ENCODE data around the gene REEP3.
"Not testable (repeated sequence)": the region's sequence is repeated elsewhere in the genome, so short reads cannot be mapped to it uniquely, and the experiment has no call there.

The REEP3 gene

DNA sequence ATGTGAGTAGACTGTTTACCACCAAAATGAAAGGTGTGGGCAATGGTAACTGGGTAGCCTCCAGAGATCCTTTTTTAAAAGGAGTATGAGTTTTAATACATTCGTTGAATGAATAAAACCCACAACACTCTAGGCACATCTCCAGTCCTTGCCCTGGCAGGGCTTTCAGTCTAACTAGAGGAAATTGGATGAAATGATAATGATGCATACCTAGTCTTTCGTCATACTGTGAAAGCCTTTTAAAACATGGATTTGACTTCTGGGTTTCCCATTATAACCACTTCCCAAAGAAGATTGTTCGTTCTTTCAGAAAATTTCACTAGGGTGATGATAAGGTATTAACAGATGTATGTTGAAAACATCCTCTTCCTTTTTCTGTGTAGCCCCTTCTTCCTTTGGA is 110.8 kb downstream of the REEP3 start:
- no peak for DNase-seq

DNA sequence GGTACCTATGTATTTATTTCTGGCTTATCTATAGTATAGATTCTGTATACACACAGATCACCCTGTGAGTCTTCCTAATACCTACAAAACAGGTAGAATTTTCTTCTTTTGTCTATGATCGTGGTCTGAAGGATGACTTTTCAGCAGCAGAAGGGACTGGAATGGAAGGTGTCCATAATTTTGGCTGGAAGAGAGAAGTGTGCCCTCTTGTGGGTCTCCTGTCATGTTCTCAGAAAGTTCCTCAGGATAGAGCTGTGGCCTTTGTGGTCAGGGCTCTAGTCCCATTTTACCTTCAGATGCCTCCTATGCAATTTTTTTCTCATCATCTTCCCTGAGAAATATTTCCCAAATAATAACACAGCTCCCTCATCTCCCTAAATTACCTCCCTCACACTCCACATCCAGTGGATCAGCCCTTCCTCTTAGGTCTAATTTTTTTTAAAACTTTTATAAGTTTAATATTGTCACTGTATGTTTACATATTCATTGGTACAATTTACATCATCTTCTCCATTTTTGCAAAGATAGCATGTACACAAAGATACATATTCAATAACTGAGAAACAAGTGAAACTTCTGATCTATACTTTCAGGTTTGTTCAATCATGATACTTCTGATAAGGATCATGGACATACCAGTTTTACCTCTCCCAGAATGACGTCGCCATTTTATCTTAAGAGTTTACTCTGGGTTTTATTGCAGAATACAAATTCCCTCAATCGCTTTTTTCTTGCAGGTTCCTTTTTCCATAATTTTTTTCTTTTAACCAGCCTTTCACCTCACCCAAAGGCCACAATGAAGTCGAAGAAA is 112.7 kb downstream of the REEP3 start:
- no peak for DNase-seq

DNA sequence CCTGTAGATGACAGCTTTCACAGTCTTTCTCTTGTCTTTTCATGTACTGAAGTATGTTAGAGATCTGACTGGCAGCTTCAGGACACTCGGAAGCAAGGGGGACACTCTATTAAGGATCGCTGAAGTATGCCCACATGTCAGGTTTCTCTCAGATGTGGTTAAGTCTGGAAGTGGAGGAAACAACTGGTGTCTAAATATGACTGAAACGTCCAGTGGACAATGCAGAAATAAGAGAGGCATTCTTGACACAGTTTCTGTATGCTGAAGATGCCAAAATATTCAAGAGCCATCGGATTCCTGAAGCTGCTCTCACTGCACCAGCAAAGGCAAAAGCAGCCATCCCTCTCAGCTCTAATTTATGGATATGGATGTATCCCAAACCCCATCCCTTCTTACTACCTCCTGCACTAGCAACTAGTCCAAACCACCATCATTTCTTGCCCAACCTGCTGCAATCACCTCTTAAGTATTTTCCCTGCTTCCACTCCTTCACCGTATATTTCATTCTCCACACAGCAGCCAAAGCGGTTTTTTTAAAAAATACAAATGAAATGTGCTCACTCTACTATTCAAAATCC is 113.4 kb downstream of the REEP3 start:
- DNase-seq, result no peak

DNA sequence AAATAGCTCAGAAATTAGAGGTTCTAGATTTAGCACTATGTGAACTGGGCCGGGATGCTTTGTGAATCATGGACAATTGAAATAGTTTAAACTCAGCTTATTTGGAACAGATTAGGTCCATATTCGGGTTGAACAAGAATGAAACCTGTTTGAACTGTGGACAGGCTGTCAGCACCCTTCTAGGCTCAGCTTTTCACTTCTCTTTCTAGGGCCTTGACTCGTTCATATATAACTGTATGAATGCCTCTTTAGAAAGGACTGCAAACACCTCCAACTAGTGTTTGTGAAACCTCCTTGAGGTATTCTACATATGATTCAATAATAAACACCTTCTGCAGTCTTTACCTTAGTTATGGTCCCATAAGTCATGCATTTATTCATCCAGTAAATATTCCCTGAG is 115.6 kb downstream of the REEP3 start:
- no peak for DNase-seq

DNA sequence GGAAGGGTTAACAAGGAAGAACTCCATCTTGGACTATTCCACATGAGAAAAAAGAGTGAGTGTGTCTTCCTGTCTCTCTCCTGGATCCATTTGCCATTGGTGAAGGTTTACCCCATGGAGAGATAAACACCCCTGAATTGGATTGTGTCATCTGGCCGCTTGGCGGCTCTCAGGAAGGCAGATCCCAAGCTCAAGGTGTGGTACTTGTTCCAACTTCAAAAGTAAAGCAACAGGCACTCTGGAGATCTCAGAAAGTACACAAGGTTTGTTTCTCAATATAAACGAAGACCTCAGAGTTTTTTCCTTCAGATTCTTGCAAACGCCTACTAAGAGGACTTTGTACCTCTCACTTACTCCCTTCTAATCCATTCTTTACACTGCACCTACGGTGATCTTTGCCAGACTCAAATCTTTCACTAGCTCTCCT is 116.7 kb downstream of the REEP3 start:
- no peak for DNase-seq

DNA sequence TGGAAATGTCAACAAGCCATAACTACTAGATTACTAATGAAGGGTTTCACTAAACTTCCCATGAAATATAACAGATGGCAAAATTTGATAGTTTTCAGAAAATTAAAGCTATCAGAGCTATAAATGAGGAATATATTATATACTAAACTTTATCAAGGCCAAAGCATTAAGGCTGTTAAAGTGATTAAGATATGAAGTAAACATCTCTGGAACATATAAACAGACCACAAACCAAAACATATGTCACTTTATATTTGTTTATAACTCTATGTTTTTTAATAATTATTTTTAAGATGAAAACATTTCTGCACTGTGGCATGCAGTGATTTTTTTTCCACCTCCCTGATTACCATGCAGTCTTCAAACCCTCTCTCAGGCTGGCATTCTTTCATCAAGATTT is 120.2 kb downstream of the REEP3 start:
- DNase-seq, result no peak

DNA sequence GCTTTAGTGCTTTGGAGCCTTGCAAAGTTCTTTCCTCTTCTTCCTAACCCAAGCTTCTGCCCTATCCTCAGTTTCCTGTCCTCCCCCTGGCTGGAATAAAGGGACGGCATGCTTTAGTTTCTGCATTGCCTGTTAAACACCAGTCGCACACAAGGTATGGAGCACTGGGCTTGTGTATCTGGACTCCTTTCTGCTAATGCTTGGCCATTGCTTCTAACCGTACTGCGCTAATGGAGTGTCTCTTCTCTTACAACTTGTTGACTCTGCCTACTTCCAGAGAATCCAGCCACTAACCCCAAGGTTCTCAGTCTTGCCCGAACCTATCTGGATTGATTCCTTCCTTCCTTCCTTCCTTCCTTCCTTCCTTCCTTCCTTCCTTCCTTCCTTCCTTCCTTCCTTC is 120.6 kb downstream of the REEP3 start:
- DNase-seq, result no peak

DNA sequence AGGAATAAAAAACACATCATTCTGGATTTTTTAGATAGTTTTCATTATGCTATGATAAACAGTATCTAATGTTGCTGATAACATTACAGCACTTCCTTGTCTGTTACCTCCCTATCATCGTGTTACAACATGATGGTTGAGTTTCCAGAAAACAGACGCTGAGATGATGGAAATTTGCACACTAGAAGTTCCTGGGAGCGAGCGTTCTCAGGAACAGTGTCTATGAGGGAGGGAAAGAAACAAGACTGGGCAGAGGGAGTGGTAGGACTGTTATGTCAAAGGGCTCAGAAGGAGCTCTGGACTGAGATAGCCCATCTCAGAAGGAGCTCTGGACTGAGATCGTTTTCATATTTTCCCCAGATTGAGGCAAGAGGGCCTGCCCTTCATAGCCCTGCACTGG is 121.6 kb downstream of the REEP3 start:
- no peak for DNase-seq

DNA sequence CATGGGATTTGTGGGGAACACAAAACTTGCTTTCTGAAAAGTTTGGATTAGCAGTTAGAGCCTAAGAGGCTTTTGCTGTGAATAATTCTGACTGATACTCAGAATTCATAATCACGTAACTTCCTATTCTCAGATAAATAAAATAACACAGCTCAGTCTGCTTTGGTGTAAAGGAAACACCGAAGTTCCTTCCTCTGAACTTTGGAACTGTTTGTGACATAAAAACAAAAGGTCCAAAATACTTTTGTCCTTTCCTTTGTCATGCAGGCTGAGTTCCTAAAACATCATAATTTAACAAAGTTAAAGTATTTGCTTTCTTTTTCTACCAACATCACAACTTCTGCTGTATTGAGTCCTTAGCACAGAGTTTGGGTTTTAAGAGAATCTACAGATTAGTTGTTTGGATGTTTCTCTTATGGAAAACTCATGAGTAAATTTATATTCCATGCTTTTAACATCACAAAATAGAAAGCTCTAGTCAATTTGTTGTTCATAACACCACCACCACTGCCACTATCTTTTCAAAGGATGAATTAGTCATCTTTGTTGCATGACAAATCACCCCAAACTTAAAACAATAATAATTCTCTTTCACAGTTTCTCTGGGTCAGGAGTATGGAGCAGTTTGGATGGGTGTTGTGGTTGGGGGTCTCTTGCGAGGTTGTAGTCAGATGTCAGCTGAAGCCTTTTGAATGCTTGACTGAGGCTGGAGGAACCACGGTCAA is 123.4 kb downstream of the REEP3 start:
- DNase-seq, result no peak

DNA sequence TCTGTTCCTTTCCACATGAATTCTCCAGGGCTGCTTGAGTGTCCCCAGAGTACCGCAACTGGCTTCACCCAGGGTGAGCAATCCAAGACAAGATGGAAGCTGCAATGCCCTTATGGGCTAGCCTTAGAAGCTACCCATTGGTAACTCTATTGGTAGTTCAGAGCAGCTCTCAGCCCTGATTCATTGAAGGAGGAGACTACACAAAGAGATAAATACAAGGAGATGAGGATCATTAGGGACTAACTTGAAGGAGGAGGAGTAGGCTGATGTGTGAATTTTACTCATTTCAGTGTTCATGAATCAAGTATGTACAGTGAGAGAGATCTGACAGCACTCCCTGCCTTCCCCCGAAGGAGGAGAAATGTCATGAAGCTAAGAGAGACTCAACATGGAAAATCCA is 124.0 kb downstream of the REEP3 start:
- DNase-seq, result no peak

DNA sequence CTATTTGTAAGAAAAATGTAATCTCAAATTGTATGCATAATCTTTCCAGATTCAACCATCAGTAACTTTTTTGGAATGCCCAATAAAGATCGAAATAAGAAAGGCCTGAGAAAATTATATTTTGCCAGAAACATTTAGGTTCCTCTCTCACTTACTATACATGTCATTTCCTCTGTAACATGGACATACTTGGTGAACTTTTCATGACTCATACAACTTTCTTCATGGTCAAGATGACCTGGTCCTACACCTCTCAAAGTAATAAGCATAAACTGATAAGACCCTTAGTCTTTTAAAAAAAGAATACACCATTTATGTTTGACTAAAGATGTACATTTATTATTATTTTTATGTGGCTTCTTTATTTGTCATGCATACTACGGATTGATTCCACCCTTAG is 125.3 kb downstream of the REEP3 start:
- no peak for DNase-seq

DNA sequence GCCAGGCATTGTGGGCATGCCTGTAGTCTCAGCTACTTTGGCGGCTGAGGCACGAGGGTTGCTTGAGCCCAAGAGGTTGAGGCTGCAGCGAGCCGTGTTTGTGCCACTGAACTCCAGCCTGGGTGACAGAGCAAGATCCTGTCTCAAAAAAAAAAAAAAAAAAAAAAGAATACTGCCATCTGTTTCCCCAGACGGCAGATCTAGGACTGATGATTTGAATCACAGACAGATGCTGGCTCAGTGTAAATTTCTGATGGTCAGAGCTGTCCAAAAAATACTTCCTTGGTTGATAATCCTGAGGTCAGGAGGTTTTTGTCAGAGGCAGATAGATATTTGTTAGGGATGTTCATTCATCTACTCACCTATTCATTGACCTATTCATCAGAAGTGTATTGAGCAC is 130.7 kb downstream of the REEP3 start:
- no peak for DNase-seq

DNA sequence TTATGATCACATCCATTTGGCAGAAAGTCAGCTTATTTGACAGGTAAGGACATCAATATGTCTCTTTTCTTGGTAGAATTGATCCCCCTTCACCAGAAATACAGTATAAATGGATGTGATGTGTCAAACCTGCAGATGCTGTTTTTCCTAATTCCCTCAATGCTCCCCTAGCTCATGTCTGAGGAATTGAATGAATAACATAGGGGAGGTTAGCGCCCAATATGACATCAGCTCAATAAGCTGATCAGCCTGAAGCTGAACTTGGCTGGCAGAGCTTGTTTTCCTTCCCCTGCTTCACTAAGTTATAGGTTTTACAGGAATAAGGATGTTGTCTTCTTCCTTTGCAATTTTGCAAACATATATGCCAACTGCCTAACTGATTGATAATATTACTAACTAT is 132.5 kb downstream of the REEP3 start:
- DNase-seq, result no peak

DNA sequence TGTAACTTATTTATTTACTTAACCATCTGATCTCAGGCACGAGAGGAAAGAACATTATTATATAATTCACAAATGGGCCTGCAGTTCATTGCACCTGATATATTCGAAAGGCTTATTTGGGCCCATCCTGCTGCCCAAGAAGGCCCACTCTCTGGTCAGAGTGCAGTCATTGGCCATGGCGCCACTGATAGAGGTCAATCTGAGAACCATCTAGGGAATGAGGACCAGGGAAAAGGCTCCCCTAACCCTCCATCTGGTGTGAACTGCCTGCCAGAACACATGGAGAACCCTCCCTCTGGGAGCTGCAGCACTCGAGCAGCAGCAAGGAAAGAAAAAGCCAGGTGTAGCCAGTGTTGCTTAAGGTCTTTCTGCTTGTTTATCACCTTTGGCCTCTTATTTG is 136.6 kb downstream of the REEP3 start:
- no peak for DNase-seq

DNA sequence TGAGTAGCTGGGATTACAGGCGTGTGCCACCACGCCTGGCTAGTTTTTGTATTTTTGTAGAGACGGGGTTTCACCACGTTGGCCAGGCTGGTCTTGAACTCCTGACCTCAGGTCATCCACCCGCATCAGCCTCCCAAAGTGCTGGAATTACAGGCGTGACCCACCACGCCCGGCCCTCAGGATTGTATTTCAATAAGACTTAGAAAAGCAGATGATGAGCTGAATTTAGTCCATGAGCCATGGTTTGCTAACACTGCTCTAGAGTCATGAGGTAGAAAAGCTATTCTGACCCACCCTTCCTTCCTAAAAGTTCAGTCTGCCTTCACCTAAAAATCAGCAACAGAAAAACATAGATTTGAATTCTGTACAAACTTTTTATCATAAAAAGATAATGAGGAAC is 139.7 kb downstream of the REEP3 start:
- not testable (repeated sequence) for DNase-seq

DNA sequence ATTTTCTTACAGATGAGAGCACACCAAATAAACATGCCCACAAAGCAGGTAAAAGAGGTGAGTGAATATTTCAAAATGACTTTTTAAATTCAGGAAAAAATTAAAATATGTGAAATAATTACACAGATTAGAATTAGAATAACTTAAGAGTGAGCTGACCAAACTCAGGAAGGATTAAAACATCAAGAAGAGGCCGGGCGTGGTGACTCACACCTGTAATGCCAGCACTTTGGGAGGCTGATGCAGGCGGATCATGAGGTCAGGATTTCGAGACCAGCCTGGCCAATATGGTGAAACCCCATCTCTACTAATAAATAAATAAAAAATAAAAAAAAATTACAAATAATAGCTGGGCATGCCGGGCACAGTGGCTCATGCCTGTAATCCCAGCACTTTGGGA is 140.1 kb downstream of the REEP3 start:
- no peak for DNase-seq

DNA sequence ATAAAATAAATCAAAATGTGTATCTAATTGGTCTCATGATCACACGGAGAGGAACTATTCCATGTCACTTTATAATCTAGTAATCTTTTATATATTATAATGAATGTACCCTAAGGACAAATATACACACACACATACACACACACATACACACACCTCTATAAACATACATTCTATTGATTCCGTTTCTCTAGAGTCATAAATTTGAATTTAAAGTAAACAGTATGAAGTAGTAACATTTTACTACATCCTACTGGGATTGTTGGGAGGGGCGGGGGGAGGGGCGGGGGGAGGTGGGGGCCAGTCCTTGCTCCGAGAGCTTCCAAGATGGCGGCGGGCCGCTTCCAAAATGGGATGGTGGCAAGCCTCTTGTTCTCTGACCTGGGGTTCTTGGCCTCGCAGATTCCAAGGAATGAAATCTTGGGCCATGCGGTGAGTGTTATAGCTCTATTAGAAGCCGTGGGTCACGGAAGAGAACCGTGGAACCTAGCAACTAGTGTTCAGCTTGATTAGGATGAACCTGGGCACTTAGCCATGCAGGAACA is 143.2 kb downstream of the REEP3 start:
- no peak for DNase-seq

DNA sequence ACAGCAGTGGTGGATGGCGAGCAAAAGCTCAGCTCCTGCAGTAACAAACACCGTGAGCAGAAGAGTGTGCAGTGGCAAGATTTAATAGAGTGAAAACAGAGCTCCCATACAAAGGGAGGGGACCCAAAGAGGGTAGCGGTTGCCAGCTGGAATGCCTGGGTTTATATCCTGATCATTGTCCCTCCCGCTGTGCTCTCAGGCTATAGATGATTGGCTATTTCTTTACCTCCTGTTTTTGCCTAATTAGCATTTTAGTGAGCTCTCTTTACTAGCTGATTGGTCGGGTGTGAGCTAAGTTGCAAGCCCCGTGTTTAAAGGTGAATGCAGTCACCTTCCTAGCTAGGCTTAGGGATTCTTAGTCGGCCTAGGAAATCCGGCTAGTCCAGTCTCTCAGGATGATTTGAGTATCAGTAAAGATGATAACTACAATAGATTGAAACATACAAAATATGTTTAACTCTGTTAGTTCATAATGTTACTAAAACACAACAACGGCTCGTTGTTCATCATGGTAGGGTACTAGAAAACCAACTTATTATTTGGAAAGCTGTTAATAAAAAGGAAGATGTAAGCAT is 143.9 kb downstream of the REEP3 start:
- DNase-seq, result not testable (repeated sequence)

DNA sequence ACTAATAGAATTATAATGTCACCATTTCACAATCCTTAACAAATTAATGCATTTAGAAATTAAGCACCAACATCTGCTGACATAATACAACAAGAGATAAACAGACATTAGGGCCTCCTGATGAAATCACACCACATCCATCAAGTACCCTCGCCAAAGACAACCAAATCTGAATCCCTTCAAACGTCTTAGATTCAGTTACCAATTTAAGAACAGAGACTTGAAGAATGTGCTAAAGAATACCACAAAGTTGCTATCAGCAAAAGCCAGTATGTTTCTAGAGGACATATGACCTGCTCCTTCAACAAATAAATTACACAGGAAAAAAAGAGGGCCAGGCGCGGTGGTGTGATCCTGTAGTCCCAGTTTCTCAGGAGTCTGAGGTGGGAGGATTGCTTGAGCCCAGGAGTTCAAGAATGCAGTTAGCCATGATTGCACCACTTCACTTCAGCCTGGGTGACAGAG is 144.5 kb downstream of the REEP3 start:
- peak; percentile 57 for DNase-seq

DNA sequence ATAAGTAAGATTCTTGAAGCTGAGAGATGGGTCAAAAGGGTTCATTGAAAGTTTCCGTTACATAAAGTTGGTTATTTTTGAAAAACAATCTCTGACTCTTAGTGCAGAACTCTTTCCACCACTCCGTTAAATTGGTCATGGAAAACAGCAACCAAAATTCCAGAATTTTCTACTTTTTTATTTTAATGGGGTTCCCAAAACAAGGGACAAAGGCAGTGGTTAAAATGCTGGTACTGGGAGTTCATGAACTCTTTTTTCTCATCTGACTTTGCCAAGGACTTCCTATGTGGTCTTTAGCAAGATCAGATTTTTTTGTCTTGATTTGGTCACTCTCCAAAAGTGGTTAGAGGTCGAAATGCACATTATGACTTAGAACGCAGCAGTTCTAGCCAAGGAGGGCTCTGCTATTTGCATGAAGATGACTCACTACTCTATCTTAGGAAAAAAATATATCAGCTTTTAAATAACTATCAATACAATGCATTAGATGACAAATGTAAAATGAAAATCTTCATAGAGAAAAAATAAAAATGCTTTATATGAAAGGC is 145.7 kb downstream of the REEP3 start:
- DNase-seq, result no peak

DNA sequence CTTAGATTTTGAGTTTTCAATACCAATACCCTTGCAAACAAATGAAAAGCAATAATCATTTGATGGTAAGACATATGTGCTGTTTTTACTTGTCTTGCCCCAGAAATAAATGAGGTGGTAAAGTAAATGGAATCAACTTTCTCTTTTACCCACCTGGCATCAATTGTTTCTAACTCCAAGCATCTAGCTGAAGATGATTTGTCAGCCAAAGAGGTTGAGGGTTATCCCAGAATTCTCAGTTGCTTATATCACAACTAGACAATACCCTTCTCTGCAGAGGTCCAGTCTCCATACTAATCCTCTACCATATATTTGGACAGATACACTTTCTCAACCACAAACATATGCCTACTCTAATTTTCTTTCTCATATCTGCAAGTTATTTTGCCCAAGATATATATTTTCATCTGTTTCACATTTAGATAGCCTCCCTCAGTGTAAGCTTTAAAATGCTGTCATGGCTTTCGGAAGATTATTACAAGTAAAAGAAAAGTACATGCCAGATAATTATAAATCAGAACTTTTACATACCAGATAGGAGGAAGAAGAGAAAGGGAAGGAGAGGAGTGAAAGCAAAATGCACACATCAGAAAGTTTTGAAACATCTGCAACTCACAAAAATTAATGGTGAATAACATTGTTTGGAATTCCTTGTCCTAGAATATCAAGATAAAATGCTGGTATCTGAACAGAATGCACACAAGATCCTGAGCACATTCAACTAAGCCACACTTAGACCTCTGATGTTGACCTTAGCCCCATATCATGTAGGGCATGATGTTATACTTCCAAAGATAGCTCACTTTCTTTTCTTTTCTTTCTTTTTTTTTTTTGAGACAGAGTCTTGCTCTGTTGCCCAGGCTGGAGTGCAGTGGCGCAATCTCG is 146.6 kb downstream of the REEP3 start:
- no peak for DNase-seq

DNA sequence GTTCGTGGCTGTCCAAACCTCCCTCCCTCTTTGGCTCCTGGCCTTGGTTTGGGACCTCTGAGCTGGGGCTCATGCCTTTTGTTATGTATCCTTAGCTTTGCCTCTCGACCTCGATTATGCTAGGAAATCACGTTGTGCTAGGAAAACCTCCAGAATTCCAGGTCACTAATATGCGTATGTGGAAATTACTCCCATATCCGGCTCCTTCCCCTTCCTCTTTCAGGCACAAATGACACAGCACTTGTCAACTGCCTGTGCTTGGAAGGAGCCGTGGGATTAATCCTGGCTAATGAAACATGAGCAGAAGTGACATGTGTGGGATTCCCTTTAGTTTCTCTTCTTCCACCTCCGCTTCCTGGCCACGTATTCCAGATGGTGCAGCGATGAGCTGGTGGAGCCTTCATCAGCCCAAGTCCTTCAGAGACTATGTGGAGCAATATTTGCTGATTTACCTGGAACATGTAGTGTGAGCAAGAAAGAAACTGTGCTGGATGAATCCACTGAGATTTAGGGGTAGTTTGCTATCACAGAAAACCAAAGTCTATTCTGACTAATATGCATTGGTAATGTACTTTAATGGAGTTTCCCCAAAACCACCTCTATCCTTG is 149.2 kb downstream of the REEP3 start:
- no peak for DNase-seq

Measured in islet precursor cell (in vitro differentiated cells).